Measurements from ENCODE around the gene ZNF697. TPM values are rescaled to one million over a fixed set of nuclear protein-coding genes. Genes with fewer than 3 reads are reported as not detected.

Gene ZNF697
- total RNA-seq, 1 donor from 2014 or later: 46.1 TPM

- Histone ChIP-seq H2AFZ (ENCODE audit: low read depth, low read length) (no peak overlapping the region), H3K4me3 (ENCODE audit: insufficient read depth, low read depth, low read length) (no peak overlapping the region), H3K27ac (ENCODE audit: low read depth, low read length) (no peak overlapping the region), H3K4me2 (ENCODE audit: low read length) (no peak overlapping the region), H4K20me1 (ENCODE audit: insufficient read depth, low read length) (peaks cover 96% of the 10 kb centered on the region), H3K79me2 (ENCODE audit: insufficient read depth, low read length) (peaks cover 97% of the 10 kb centered on the region), H3K4me1 (ENCODE audit: insufficient read depth, low read length) (peaks cover 27% of the 10 kb centered on the region), H3K9ac (ENCODE audit: low read length) (no peak overlapping the region), H3K9me3 (ENCODE audit: insufficient read depth, low read depth, low read length) (no peaks in the 10 kb centered on the region), H3K27me3 (ENCODE audit: insufficient read depth, low read length) (no peaks in the 10 kb centered on the region), H3K36me3 (ENCODE audit: insufficient read depth, low read length) (no peaks in the 10 kb centered on the region)
- DNase-seq (ENCODE audit: low read depth) (no peak), FAIRE-seq (no peak)
- H3K27ac Mint-ChIP-seq (ENCODE audit: unreplicated experiment): no peak overlapping the region
- no peak for TF ChIP-seq EZH2 (IDR thresholded peaks at IDR 0.05; ENCODE audit: insufficient read depth, low read length)
- TF ChIP-seq CTCF (IDR thresholded peaks at IDR 0.05; ENCODE audit: insufficient read depth, low read depth, low read length): no peak
- H3K9me3 Mint-ChIP-seq (ENCODE audit: unreplicated experiment): no peaks in the 10 kb centered on the region
- H3K27me3 Mint-ChIP-seq (ENCODE audit: low read depth, unreplicated experiment): no peaks in the 10 kb centered on the region
- peaks cover 27% of the 10 kb centered on the region for H3K4me1 Mint-ChIP-seq (ENCODE audit: low read depth, unreplicated experiment)
- peaks cover 12% of the 10 kb centered on the region for H3K36me3 Mint-ChIP-seq (ENCODE audit: low read depth, unreplicated experiment)
- no peak overlapping the region for H3K4me3 Mint-ChIP-seq (ENCODE audit: unreplicated experiment)
These were observed 15.2 kb downstream of the ZNF697 start for GRCh38 chr1:119632841-119633240.

DNA sequence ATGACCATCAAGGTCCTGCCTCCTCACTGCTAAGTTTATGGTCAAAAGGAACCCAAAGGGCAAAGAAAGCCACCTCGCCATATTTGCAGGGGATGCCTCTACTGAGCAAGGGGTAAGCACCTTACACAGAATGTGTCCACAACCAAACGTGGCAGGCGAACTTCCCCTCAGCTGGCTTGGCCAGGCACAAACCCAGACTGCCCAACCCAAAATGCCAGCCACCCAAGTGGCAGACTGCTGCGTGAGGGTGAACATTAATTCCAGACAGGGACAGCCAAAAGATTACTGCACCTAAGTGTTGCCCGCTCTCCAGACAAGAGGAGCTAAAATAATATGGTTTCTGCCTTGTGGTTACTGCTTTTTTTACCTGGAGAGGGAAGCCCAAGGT, 16.0 kb downstream of the ZNF697 start:
- Histone ChIP-seq H3K9me3 (ENCODE audit: insufficient read depth, low read depth, low read length) (no peaks in the 10 kb centered on the region), H3K79me2 (ENCODE audit: insufficient read depth, low read length) (peaks cover 96% of the 10 kb centered on the region), H3K4me2 (ENCODE audit: low read length) (peak overlapping the region; percentile 82), H3K4me3 (ENCODE audit: insufficient read depth, low read depth, low read length) (no peak overlapping the region), H4K20me1 (ENCODE audit: insufficient read depth, low read length) (peaks cover 96% of the 10 kb centered on the region), H2AFZ (ENCODE audit: low read depth, low read length) (no peak overlapping the region), H3K27ac (ENCODE audit: low read depth, low read length) (no peak overlapping the region), H3K4me1 (ENCODE audit: insufficient read depth, low read length) (peaks cover 31% of the 10 kb centered on the region), H3K9ac (ENCODE audit: low read length) (peak overlapping the region; percentile 47), H3K27me3 (ENCODE audit: insufficient read depth, low read length) (no peaks in the 10 kb centered on the region), H3K36me3 (ENCODE audit: insufficient read depth, low read length) (no peaks in the 10 kb centered on the region)
- no peaks in the 10 kb centered on the region for H3K27me3 Mint-ChIP-seq (ENCODE audit: low read depth, unreplicated experiment)
- no peak for DNase-seq (ENCODE audit: low read depth)
- no peak for TF ChIP-seq EZH2 (IDR thresholded peaks at IDR 0.05; ENCODE audit: insufficient read depth, low read length)
- no peak for TF ChIP-seq CTCF (IDR thresholded peaks at IDR 0.05; ENCODE audit: insufficient read depth, low read depth, low read length)
- no peaks in the 10 kb centered on the region for H3K9me3 Mint-ChIP-seq (ENCODE audit: unreplicated experiment)
- H3K4me1 Mint-ChIP-seq (ENCODE audit: low read depth, unreplicated experiment): peaks cover 27% of the 10 kb centered on the region
- H3K36me3 Mint-ChIP-seq (ENCODE audit: low read depth, unreplicated experiment): peaks cover 12% of the 10 kb centered on the region
- H3K27ac Mint-ChIP-seq (ENCODE audit: unreplicated experiment): no peak overlapping the region
- FAIRE-seq: no peak
- no peak overlapping the region for H3K4me3 Mint-ChIP-seq (ENCODE audit: unreplicated experiment)

DNA sequence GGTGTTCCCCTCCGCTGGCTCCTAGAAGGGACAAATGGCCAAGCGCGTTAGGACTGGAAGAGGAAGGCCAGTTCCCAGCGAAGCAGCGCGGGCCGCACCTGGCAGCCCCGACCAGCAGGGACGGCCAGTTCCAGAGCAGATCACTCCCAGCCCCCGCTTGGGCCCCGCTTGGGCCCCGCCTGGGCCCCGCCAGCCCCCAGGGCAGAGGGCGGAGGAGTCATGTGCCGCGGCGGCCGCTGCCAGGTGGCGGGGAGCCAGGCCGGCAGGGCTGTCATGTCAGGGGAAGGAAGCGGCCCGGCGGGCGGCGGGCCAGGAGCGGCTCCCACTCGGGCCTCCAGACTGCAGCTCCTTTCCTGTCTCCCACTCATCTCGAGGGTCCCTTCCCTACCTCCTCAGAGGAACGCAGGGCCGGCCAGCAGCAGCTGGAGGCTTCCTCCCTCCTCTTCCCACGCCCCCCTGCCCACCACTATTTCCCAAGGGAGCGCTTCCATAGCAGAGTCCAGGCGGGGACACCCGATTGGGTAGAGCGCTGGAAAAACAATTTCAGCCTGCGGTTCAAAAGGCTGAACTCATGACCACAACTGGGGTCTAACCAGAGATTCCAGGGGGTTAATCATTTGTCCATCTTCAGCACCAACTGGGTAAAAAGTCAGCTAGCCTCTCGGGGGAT, 16.5 kb downstream of the ZNF697 start:
- TF ChIP-seq CTCF (IDR thresholded peaks at IDR 0.05; ENCODE audit: insufficient read depth, low read depth, low read length) (no peak), EZH2 (IDR thresholded peaks at IDR 0.05; ENCODE audit: insufficient read depth, low read length) (no peak)
- Mint-ChIP-seq H3K4me3 (ENCODE audit: unreplicated experiment) (no peak overlapping the region), H3K27ac (ENCODE audit: unreplicated experiment) (no peak overlapping the region), H3K36me3 (ENCODE audit: low read depth, unreplicated experiment) (peaks cover 15% of the 10 kb centered on the region), H3K9me3 (ENCODE audit: unreplicated experiment) (no peaks in the 10 kb centered on the region), H3K4me1 (ENCODE audit: low read depth, unreplicated experiment) (peaks cover 29% of the 10 kb centered on the region), H3K27me3 (ENCODE audit: low read depth, unreplicated experiment) (no peaks in the 10 kb centered on the region)
- Histone ChIP-seq H4K20me1 (ENCODE audit: insufficient read depth, low read length) (peaks cover 96% of the 10 kb centered on the region), H3K27me3 (ENCODE audit: insufficient read depth, low read length) (no peaks in the 10 kb centered on the region), H3K27ac (ENCODE audit: low read depth, low read length) (no peak overlapping the region), H2AFZ (ENCODE audit: low read depth, low read length) (no peak overlapping the region), H3K9me3 (ENCODE audit: insufficient read depth, low read depth, low read length) (no peaks in the 10 kb centered on the region), H3K4me2 (ENCODE audit: low read length) (peak overlapping the region; percentile 82), H3K79me2 (ENCODE audit: insufficient read depth, low read length) (peaks cover 92% of the 10 kb centered on the region), H3K4me1 (ENCODE audit: insufficient read depth, low read length) (peaks cover 32% of the 10 kb centered on the region), H3K9ac (ENCODE audit: low read length) (peak overlapping the region; percentile 47), H3K36me3 (ENCODE audit: insufficient read depth, low read length) (no peaks in the 10 kb centered on the region), H3K4me3 (ENCODE audit: insufficient read depth, low read depth, low read length) (peak overlapping the region; percentile 6)
- no peak for FAIRE-seq
- DNase-seq (ENCODE audit: low read depth): peak; percentile 68

Measured in astrocyte (in vitro differentiated cells and primary cell).